Tibial nerve (tissue), 4 donors: ENCODE measurements around the gene ABL2.

Experiments
- EP300 ChIP-seq, 2 donors: sonication (generic); formaldehyde crosslinking; IDR thresholded peaks; one replicate each; pipeline ENCODE4 v1.6.1; 2017; ENCODE audit warnings: antibody characterized with exemption in 2 of 2, mild to moderate bottlenecking in 1 of 2
- POLR2A ChIP-seq, 2 donors: fragments of 450-650 bp; IDR thresholded peaks; one replicate each; pipeline ENCODE4 v1.6.1; 2017; ENCODE audit warnings: antibody characterized with exemption in 2 of 2, mild to moderate bottlenecking in 2 of 2, moderate library complexity in 2 of 2
- TF ChIP-seq, protein P1 (sequence below), 5 experiments: fragments of 200-600 bp in 3 of 5; fragments of 450-650 bp in 2 of 5; sonication (generic) in 3 of 5; IDR thresholded peaks; one replicate each; pipeline ENCODE4 v1.5.1; 2016 to 2019; ENCODE audit warnings: antibody characterized with exemption in 5 of 5, mild to moderate bottlenecking in 3 of 5, moderate library complexity in 2 of 5

DNA sequence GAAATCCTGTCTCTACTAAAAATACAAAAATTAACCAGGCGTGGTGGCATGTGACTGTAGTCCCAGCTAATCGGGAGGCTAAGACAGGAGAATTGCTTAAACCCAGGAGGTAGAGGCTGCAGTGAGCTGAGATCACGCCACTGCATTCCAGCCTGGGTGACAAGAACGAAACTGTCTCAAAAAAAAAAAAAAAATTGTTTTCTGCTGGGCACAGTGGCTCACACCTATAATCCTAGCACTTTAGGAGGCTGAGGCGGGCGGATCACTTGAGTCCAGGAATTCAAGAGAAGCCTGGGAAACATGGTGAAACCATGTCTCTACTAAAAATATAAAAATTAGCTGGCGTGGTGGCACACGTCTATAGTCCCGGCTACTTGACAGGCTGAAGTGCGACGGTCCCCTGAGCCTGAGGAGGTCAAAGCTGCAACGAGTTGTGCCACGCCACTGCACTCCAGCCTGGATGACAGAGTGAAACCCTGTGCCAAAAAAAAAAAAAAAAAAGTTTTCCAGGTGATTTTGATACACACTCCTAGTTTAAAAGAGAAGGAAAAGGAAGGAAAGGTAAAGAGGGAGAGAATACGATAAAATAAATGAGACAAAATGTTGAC lies 31.7 kb downstream of the ABL2 start:
- TF ChIP-seq, protein P1, sequence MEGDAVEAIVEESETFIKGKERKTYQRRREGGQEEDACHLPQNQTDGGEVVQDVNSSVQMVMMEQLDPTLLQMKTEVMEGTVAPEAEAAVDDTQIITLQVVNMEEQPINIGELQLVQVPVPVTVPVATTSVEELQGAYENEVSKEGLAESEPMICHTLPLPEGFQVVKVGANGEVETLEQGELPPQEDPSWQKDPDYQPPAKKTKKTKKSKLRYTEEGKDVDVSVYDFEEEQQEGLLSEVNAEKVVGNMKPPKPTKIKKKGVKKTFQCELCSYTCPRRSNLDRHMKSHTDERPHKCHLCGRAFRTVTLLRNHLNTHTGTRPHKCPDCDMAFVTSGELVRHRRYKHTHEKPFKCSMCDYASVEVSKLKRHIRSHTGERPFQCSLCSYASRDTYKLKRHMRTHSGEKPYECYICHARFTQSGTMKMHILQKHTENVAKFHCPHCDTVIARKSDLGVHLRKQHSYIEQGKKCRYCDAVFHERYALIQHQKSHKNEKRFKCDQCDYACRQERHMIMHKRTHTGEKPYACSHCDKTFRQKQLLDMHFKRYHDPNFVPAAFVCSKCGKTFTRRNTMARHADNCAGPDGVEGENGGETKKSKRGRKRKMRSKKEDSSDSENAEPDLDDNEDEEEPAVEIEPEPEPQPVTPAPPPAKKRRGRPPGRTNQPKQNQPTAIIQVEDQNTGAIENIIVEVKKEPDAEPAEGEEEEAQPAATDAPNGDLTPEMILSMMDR (IDR thresholded peaks at IDR 0.05), result no peak
- TF ChIP-seq EP300 (IDR thresholded peaks at IDR 0.05) (no peak), POLR2A (IDR thresholded peaks at IDR 0.05) (no peak)
